Measurements from ENCODE around the gene WHRN. TPM values are rescaled to one million over a fixed set of nuclear protein-coding genes. Genes with fewer than 3 reads are reported as not detected.

WHRN gene
- total and polyA plus RNA-seq, 2 of the 13 experiments (the other 11 are each of a cell fraction or from before 2014, with no cell fraction given): 2.3 to 5.3 TPM

- TF ChIP-seq, protein P1, sequence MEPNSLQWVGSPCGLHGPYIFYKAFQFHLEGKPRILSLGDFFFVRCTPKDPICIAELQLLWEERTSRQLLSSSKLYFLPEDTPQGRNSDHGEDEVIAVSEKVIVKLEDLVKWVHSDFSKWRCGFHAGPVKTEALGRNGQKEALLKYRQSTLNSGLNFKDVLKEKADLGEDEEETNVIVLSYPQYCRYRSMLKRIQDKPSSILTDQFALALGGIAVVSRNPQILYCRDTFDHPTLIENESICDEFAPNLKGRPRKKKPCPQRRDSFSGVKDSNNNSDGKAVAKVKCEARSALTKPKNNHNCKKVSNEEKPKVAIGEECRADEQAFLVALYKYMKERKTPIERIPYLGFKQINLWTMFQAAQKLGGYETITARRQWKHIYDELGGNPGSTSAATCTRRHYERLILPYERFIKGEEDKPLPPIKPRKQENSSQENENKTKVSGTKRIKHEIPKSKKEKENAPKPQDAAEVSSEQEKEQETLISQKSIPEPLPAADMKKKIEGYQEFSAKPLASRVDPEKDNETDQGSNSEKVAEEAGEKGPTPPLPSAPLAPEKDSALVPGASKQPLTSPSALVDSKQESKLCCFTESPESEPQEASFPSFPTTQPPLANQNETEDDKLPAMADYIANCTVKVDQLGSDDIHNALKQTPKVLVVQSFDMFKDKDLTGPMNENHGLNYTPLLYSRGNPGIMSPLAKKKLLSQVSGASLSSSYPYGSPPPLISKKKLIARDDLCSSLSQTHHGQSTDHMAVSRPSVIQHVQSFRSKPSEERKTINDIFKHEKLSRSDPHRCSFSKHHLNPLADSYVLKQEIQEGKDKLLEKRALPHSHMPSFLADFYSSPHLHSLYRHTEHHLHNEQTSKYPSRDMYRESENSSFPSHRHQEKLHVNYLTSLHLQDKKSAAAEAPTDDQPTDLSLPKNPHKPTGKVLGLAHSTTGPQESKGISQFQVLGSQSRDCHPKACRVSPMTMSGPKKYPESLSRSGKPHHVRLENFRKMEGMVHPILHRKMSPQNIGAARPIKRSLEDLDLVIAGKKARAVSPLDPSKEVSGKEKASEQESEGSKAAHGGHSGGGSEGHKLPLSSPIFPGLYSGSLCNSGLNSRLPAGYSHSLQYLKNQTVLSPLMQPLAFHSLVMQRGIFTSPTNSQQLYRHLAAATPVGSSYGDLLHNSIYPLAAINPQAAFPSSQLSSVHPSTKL (CRISPR knock-in tag; IDR thresholded peaks at IDR 0.05): peak; percentile 53; the same call in 1 of the 2 replicates
- TF ChIP-seq ZNF24 (IDR thresholded peaks at IDR 0.05) (0 out of 2 replicates have a peak, but pooled peaks have one; percentile 33), FOXA1 (IDR thresholded peaks at IDR 0.05) (no peak), FOXA1 (CRISPR knock-in tag; IDR thresholded peaks at IDR 0.05) (peak; percentile 28; the same call in 1 of the 2 replicates), MIXL1 (CRISPR knock-in tag; IDR thresholded peaks at IDR 0.05) (0 out of 2 replicates have a peak, but pooled peaks have one; percentile 12), CEBPB (IDR thresholded peaks at IDR 0.05; ENCODE audit: borderline replicate concordance, low read depth, low read length) (peak; percentile 98), BCL6 (CRISPR knock-in tag; IDR thresholded peaks at IDR 0.05) (peak; percentile 17; the same call in 1 of the 2 replicates), EP300 (IDR thresholded peaks at IDR 0.05; ENCODE audit: low read depth in 2 of 2, low read length in 2 of 2) (peak in 1 of 2 experiments; percentile 77; a peak in 1 of 4 replicates), EP300 (CRISPR knock-in tag; IDR thresholded peaks at IDR 0.05; ENCODE audit: borderline replicate concordance) (no peak), MIER3 (CRISPR knock-in tag; IDR thresholded peaks at IDR 0.05; ENCODE audit: borderline replicate concordance) (no peak), CC2D1A (CRISPR knock-in tag; IDR thresholded peaks at IDR 0.05) (no peak), ZSCAN21 (CRISPR knock-in tag; IDR thresholded peaks at IDR 0.05; ENCODE audit: borderline replicate concordance) (no peak), ZNF317 (CRISPR knock-in tag; IDR thresholded peaks at IDR 0.05) (no peak), MXI1 (IDR thresholded peaks at IDR 0.05; ENCODE audit: borderline replicate concordance, low read depth, low read length) (no peak), FOXP1 (IDR thresholded peaks at IDR 0.05) (no peak), FOXP1 (CRISPR knock-in tag; IDR thresholded peaks at IDR 0.05) (peak; percentile 45; the same call in 1 of the 2 replicates), FOXA3 (CRISPR knock-in tag; IDR thresholded peaks at IDR 0.05) (peak; percentile 63)
- TF ChIP-seq, protein P2, sequence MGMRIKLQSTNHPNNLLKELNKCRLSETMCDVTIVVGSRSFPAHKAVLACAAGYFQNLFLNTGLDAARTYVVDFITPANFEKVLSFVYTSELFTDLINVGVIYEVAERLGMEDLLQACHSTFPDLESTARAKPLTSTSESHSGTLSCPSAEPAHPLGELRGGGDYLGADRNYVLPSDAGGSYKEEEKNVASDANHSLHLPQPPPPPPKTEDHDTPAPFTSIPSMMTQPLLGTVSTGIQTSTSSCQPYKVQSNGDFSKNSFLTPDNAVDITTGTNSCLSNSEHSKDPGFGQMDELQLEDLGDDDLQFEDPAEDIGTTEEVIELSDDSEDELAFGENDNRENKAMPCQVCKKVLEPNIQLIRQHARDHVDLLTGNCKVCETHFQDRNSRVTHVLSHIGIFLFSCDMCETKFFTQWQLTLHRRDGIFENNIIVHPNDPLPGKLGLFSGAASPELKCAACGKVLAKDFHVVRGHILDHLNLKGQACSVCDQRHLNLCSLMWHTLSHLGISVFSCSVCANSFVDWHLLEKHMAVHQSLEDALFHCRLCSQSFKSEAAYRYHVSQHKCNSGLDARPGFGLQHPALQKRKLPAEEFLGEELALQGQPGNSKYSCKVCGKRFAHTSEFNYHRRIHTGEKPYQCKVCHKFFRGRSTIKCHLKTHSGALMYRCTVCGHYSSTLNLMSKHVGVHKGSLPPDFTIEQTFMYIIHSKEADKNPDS (CRISPR knock-in tag; IDR thresholded peaks at IDR 0.05): peak; percentile 81; the same call in 1 of the 2 replicates
These were observed 140.9 kb downstream of the WHRN start (continued) for GRCh38 chr9:114364134-114365041.

Data from HepG2 (cell line).